Transverse colon (tissue), 4 donors: ENCODE results near the gene EDAR. TPM values are rescaled to one million over a fixed set of nuclear protein-coding genes. Genes with fewer than 3 reads are reported as not detected.

Source experiments
- DNase-seq: peaks from one replicate; pipeline ENCODE4 v3.0.0-alpha.2; 2019
- H3K27ac ChIP-seq, 4 donors: fragments of 200-600 bp; sonication (generic); 2 replicates each; pipeline ENCODE4 v1.5.1; 2016 to 2018; ENCODE audit warnings: inconsistent platforms in 4 of 4
- H3K27me3 ChIP-seq: fragments of 200-600 bp; sonication (generic); 2 replicates; pipeline ENCODE4 v1.5.1; 2017; ENCODE audit warnings: inconsistent platforms
- H3K36me3 ChIP-seq, 4 donors: fragments of 200-600 bp; sonication (generic); 2 replicates each; pipeline ENCODE4 v1.5.1; 2017 to 2019; ENCODE audit warnings: inconsistent platforms in 4 of 4
- H3K4me1 ChIP-seq, 4 donors: fragments of 200-600 bp; sonication (generic); 2 replicates each; pipeline ENCODE4 v1.5.1; 2017 to 2020; ENCODE audit warnings: inconsistent platforms in 4 of 4
- H3K4me3 ChIP-seq, 4 donors: fragments of 200-600 bp; sonication (generic); 1 replicate in 1 of 4; 2 replicates in 3 of 4; pipeline versions ENCODE4 v1.5.1 to v1.6.1; 2017 to 2019; ENCODE audit warnings: inconsistent platforms in 4 of 4
- H3K9me3 ChIP-seq, 2 donors: fragments of 200-600 bp; sonication (generic); 2 replicates each; pipeline ENCODE4 v1.5.1; 2017 to 2019; ENCODE audit warnings: inconsistent platforms in 2 of 2
- CTCF ChIP-seq, 5 experiments: fragments of 200-600 bp in 3 of 5; fragments of 450-650 bp in 2 of 5; sonication (generic) in 3 of 5; IDR thresholded peaks; 1 replicate in 2 of 5; 2 replicates in 3 of 5; pipeline ENCODE4 v1.5.1; 2016 to 2017; ENCODE audit warnings: antibody characterized with exemption in 5 of 5, inconsistent platforms in 3 of 5, mild to moderate bottlenecking in 2 of 5, moderate library complexity in 1 of 5
- EP300 ChIP-seq: sonication (generic); formaldehyde crosslinking; IDR thresholded peaks from one replicate; pipeline ENCODE4 v1.6.1; 2017; ENCODE audit warnings: antibody characterized with exemption, low read depth
- POLR2A ChIP-seq: fragments of 450-650 bp; IDR thresholded peaks from one replicate; pipeline ENCODE4 v1.6.1; 2016; ENCODE audit warnings: antibody characterized with exemption, mild to moderate bottlenecking, moderate library complexity
- POLR2AphosphoS5 ChIP-seq, 3 donors: sonication (generic); formaldehyde crosslinking; IDR thresholded peaks; one replicate each; pipeline ENCODE4 v1.6.1; 2016; ENCODE audit warnings: antibody characterized with exemption in 3 of 3
- WGBS, 2 donors: methylation state at CpG; one replicate each; pipeline ENCODE4 v1.1.5; 2018; ENCODE audit warnings: low coverage in 1 of 2; 5-methylcytosine and 5-hydroxymethylcytosine counted together
- in situ Hi-C, 4 donors: fragments of 200-750 bp; cut with MboI; loops; one replicate each; pipeline versions ENCODE4 v1.15.0 to v1.15.1; 2017; ENCODE audit warnings: low sequenced_read_pairs in 3 of 4, low pct_ligation_motif_present in 1 of 4, low pct_unique_long_range_greater_than_20kb in 1 of 4
- intact Hi-C: fragments of 100-400 bp; cut with DNase I; formaldehyde crosslinking; loops from one replicate; pipeline ENCODE4 v1.15.1; 2023; ENCODE audit warnings: low total_unique reads
- total RNA-seq, 4 donors: library from RNA; depleted of rRNA; stranded (reverse); fragments of >200 nt; gene quantifications; one replicate each; pipeline ENCODE4 v1.1.0, GENCODE V29; 2016

Gene EDAR
- total RNA-seq, 4 donors from 2014 or later = 0.14 to 0.64 TPM; not detected in 2

- no peak for DNase-seq
- Histone ChIP-seq H3K9me3 (peaks cover 8 to 9% of the 10 kb centered on the region in 2 donors), H3K27ac (no peak overlapping the region), H3K36me3 (no peaks in the 10 kb centered on the region), H3K4me3 (no peak overlapping the region), H3K4me1 (no peaks in the 10 kb centered on the region), H3K27me3 (no peaks in the 10 kb centered on the region)
- WGBS, 2 donors = 70 to 71% methylated on average over 3 to 5 of the region's 5 CpGs
- TF ChIP-seq EP300 (no peak), CTCF (IDR thresholded peaks at IDR 0.05) (no peak), POLR2A (no peak), POLR2AphosphoS5 (IDR thresholded peaks at IDR 0.05) (no peak)
- intact Hi-C loops (no loop called here), in situ Hi-C loops (no loop called here)
Measured at GRCh38 chr2:108945969-108946368, 43.1 kb downstream of the EDAR start.

- no peak for DNase-seq
- no peaks in the 10 kb centered on the region for H3K4me1 ChIP-seq
- TF ChIP-seq CTCF (IDR thresholded peaks at IDR 0.05) = peak in 1 of 5 experiments; percentile 7
- TF ChIP-seq POLR2A = no peak
- H3K9me3 ChIP-seq = peaks cover 8 to 9% of the 10 kb centered on the region in 2 donors
- peak overlapping the region in 1 of 4 donors; percentile 15 for H3K27ac ChIP-seq
- no peaks in the 10 kb centered on the region for H3K36me3 ChIP-seq
- in situ Hi-C loops = no loop called here
- H3K27me3 ChIP-seq = no peaks in the 10 kb centered on the region
- H3K4me3 ChIP-seq = no peak overlapping the region
- intact Hi-C loops = no loop called here
- WGBS, 2 donors = 73 to 90% methylated on average over 2 to 16 of the region's 16 CpGs
Measured at GRCh38 chr2:108944601-108945331, 44.3 kb downstream of the EDAR start.

- peaks cover 8 to 9% of the 10 kb centered on the region in 2 donors for H3K9me3 ChIP-seq
- TF ChIP-seq EP300 (no peak), CTCF (IDR thresholded peaks at IDR 0.05) (no peak), POLR2A (no peak), POLR2AphosphoS5 (IDR thresholded peaks at IDR 0.05) (no peak)
- intact Hi-C loops (no loop called here), in situ Hi-C loops (no loop called here)
- H3K36me3 ChIP-seq = no peaks in the 10 kb centered on the region
- 71 to 77% methylated on average over 3 to 6 of the region's 6 CpGs for WGBS, 2 donors
- H3K4me1 ChIP-seq = no peaks in the 10 kb centered on the region
- DNase-seq = no peak
- no peaks in the 10 kb centered on the region for H3K27me3 ChIP-seq
- H3K27ac ChIP-seq = no peak overlapping the region
- no peak overlapping the region for H3K4me3 ChIP-seq
Measured at GRCh38 chr2:108943751-108944150, 45.3 kb downstream of the EDAR start.

GRCh38 chr2:108942888-108943287, 46.1 kb downstream of the EDAR start:
- in situ Hi-C loops (no loop called here), intact Hi-C loops (no loop called here)
- no peak overlapping the region for H3K4me3 ChIP-seq
- no peak for DNase-seq
- H3K36me3 ChIP-seq = no peaks in the 10 kb centered on the region
- no peaks in the 10 kb centered on the region for H3K4me1 ChIP-seq
- H3K9me3 ChIP-seq = peaks cover 8 to 9% of the 10 kb centered on the region in 2 donors
- H3K27ac ChIP-seq = no peak overlapping the region
- 88 to 92% methylated on average over 12 to 15 of the region's 15 CpGs for WGBS, 2 donors
- no peaks in the 10 kb centered on the region for H3K27me3 ChIP-seq
- TF ChIP-seq EP300 (no peak), CTCF (IDR thresholded peaks at IDR 0.05) (no peak), POLR2A (no peak), POLR2AphosphoS5 (IDR thresholded peaks at IDR 0.05) (no peak)
